Measurements from ENCODE around the gene ZNF578. TPM values are rescaled to one million over a fixed set of nuclear protein-coding genes. Genes with fewer than 3 reads are reported as not detected.
"Not testable (repeated sequence)": the region's sequence is repeated elsewhere in the genome, so short reads cannot be mapped to it uniquely, and the experiment has no call there.

The ZNF578 gene
- total RNA-seq, 3 donors from 2014 or later (not counting 1 experiment from before 2014, with no cell fraction given) = 2.5 to 4.1 (median 3.0) TPM

DNA sequence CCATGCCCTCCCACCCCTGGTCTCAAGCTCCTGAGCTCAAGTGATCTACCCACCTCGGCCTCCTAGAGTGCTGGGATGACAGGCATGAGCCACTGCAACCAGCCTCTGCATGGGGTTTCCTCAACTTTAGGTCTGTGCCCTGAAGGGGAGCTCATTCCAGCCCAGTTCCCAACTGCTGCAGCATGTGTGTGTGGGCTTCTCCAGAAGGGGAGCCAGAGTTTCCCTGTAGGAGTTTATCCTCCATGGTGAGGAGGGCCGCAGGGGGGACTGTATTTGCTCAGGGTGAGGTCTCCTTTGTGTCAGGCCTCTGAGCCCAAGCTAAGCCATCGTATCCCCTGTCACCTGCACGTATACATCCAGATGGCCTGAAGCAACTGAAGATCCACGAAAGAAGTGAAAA, 62.8 kb downstream of the ZNF578 start:
- Mint-ChIP-seq H3K27ac (no peak overlapping the region), H3K36me3 (peaks cover 29% of the 10 kb centered on the region), H3K4me1 (peaks cover 0 to 13% of the 10 kb centered on the region in 2 donors), H3K4me3 (no peak overlapping the region), H3K9me3 (peaks cover 13 to 18% of the 10 kb centered on the region in 2 donors), H3K27me3 (ENCODE audit: low read depth in 2 of 2) (peaks cover 0 to 6% of the 10 kb centered on the region in 2 donors)
- ATAC-seq = no peak
- Histone ChIP-seq H3K27ac (ENCODE audit: low read length) (no peak overlapping the region), H3K4me1 (ENCODE audit: control insufficient read depth, insufficient read depth, low read length) (peaks cover 9% of the 10 kb centered on the region), H3K36me3 (ENCODE audit: control insufficient read depth, insufficient read depth, low read length) (no peaks in the 10 kb centered on the region), H3K27me3 (ENCODE audit: control insufficient read depth, insufficient read depth, low read length) (no peaks in the 10 kb centered on the region), H3K4me3 (ENCODE audit: low read length) (no peak overlapping the region), H3K9me3 (ENCODE audit: control insufficient read depth, insufficient read depth, low read length) (peaks cover 38% of the 10 kb centered on the region)
- DNase-seq = no peak
- intact Hi-C loops (cut with micrococcal nuclease) = no loop called here
- TF ChIP-seq, protein P1, sequence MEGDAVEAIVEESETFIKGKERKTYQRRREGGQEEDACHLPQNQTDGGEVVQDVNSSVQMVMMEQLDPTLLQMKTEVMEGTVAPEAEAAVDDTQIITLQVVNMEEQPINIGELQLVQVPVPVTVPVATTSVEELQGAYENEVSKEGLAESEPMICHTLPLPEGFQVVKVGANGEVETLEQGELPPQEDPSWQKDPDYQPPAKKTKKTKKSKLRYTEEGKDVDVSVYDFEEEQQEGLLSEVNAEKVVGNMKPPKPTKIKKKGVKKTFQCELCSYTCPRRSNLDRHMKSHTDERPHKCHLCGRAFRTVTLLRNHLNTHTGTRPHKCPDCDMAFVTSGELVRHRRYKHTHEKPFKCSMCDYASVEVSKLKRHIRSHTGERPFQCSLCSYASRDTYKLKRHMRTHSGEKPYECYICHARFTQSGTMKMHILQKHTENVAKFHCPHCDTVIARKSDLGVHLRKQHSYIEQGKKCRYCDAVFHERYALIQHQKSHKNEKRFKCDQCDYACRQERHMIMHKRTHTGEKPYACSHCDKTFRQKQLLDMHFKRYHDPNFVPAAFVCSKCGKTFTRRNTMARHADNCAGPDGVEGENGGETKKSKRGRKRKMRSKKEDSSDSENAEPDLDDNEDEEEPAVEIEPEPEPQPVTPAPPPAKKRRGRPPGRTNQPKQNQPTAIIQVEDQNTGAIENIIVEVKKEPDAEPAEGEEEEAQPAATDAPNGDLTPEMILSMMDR (IDR thresholded peaks at IDR 0.05) = no peak
- WGBS (ENCODE audit: insufficient coverage) = 91% methylated on average over 5 of the region's 5 CpGs

DNA sequence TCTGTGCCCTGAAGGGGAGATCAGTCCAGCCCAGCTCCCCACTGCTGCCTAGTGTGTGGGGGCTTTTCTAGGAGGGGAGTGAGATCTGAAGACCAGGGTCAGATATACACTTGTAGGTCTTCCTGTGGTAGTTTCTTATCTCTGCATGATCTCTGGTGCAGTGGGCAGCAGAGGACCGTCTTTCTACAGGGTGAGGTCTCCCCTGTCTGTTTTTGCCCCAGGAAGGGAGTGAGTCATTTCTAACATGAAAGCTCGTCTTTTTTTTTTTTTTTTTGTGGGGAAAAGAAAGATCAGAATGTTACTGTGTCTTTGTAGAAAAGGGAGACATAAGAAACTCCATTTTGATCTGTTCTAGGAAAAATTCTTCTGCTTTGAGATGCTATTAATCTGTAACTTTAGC, 65.3 kb downstream of the ZNF578 start:
- H3K27ac Mint-ChIP-seq = no peak overlapping the region
- H3K27me3 Mint-ChIP-seq (ENCODE audit: low read depth in 2 of 2) = peaks cover 0 to 6% of the 10 kb centered on the region in 2 donors
- Histone ChIP-seq H3K36me3 (ENCODE audit: control insufficient read depth, insufficient read depth, low read length) (no peaks in the 10 kb centered on the region), H3K27ac (ENCODE audit: low read length) (no peak overlapping the region), H3K4me1 (ENCODE audit: control insufficient read depth, insufficient read depth, low read length) (peaks cover 9% of the 10 kb centered on the region), H3K9me3 (ENCODE audit: control insufficient read depth, insufficient read depth, low read length) (peaks cover 27% of the 10 kb centered on the region), H3K27me3 (ENCODE audit: control insufficient read depth, insufficient read depth, low read length) (no peaks in the 10 kb centered on the region), H3K4me3 (ENCODE audit: low read length) (no peak overlapping the region)
- TF ChIP-seq, protein P1 (IDR thresholded peaks at IDR 0.05) = no peak
- H3K4me1 Mint-ChIP-seq = peaks cover 0 to 13% of the 10 kb centered on the region in 2 donors
- H3K9me3 Mint-ChIP-seq = peaks cover 5 to 6% of the 10 kb centered on the region in 2 donors
- no peak for DNase-seq
- peaks cover 16% of the 10 kb centered on the region for H3K36me3 Mint-ChIP-seq
- WGBS (ENCODE audit: insufficient coverage) = 8% methylated on average over 2 of the region's 2 CpGs
- no peak overlapping the region for H3K4me3 Mint-ChIP-seq
- intact Hi-C loops (cut with micrococcal nuclease) = no loop called here
- peak in 1 of 3 donors; percentile 34 for ATAC-seq

DNA sequence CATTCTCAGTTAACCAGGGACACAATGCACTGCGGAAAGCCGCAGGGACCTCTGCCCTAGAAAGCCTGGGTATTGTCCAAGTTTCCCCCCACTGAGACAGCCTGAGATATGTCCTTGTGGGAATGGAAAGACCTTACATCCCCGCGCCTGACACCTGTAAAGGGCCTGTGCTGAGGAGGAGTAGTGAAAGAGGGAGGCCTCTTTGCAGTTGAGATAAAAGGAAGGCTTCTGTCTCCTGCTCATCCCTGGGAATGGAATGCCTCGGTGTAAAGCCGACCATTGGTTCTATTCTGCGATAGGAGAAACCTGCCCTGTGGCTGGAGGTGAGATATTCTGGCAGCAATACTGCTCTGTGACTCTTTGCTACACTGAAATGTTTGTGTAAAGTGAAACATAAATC, 65.8 kb downstream of the ZNF578 start:
- H3K36me3 ChIP-seq (ENCODE audit: control insufficient read depth, insufficient read depth, low read length); H3K27me3 Mint-ChIP-seq (ENCODE audit: low read depth in 2 of 2); H3K4me3 Mint-ChIP-seq; H3K27ac Mint-ChIP-seq; H3K4me1 ChIP-seq (ENCODE audit: control insufficient read depth, insufficient read depth, low read length); H3K27ac ChIP-seq (ENCODE audit: low read length); H3K27me3 ChIP-seq (ENCODE audit: control insufficient read depth, insufficient read depth, low read length); DNase-seq; ATAC-seq; intact Hi-C loops (cut with micrococcal nuclease); H3K9me3 Mint-ChIP-seq; H3K4me3 ChIP-seq (ENCODE audit: low read length): not testable (repeated sequence)
- WGBS (ENCODE audit: insufficient coverage) = 65% methylated on average over 5 of the region's 7 CpGs
- H3K4me1 Mint-ChIP-seq = peaks cover 0 to 13% of the 10 kb centered on the region in 2 donors
- peaks cover 13% of the 10 kb centered on the region for H3K36me3 Mint-ChIP-seq
- peaks cover 25% of the 10 kb centered on the region for H3K9me3 ChIP-seq (ENCODE audit: control insufficient read depth, insufficient read depth, low read length)

- Histone ChIP-seq H3K9me3 (ENCODE audit: control insufficient read depth, insufficient read depth, low read length) (peaks cover 17% of the 10 kb centered on the region), H3K27ac (ENCODE audit: low read length) (no peak overlapping the region), H3K27me3 (ENCODE audit: control insufficient read depth, insufficient read depth, low read length) (no peaks in the 10 kb centered on the region), H3K4me1 (ENCODE audit: control insufficient read depth, insufficient read depth, low read length) (peaks cover 9% of the 10 kb centered on the region), H3K36me3 (ENCODE audit: control insufficient read depth, insufficient read depth, low read length) (no peaks in the 10 kb centered on the region), H3K4me3 (ENCODE audit: low read length) (no peak overlapping the region)
- peaks cover 0 to 13% of the 10 kb centered on the region in 2 donors for H3K4me1 Mint-ChIP-seq
- H3K9me3 Mint-ChIP-seq = peaks cover 0 to 2% of the 10 kb centered on the region in 2 donors
- intact Hi-C loops (cut with micrococcal nuclease) = no loop called here
- peaks cover 4% of the 10 kb centered on the region for H3K36me3 Mint-ChIP-seq
- no peak overlapping the region for H3K27ac Mint-ChIP-seq
- ATAC-seq (no peak), DNase-seq (no peak)
- whole genome bisulfite sequencing (ENCODE audit: insufficient coverage) = 63% methylated on average over 3 of the region's 4 CpGs
- peaks cover 0 to 6% of the 10 kb centered on the region in 2 donors for H3K27me3 Mint-ChIP-seq (ENCODE audit: low read depth in 2 of 2)
- TF ChIP-seq, protein P1 (IDR thresholded peaks at IDR 0.05) = no peak
- no peak overlapping the region for H3K4me3 Mint-ChIP-seq
Measured at GRCh38 chr19:52520013-52520412, 66.7 kb downstream of the ZNF578 start.

All from natural killer cell (primary cell).